HG03139 (cell line): ENCODE results near the gene PCSK9.

Experiments
- ATAC-seq: cut with Tn5 transposase; IDR thresholded peaks from one replicate; pipeline ENCODE4 v1.9.1; 2021; ENCODE audit not compliant: unreplicated experiment

The PCSK9 gene

DNA sequence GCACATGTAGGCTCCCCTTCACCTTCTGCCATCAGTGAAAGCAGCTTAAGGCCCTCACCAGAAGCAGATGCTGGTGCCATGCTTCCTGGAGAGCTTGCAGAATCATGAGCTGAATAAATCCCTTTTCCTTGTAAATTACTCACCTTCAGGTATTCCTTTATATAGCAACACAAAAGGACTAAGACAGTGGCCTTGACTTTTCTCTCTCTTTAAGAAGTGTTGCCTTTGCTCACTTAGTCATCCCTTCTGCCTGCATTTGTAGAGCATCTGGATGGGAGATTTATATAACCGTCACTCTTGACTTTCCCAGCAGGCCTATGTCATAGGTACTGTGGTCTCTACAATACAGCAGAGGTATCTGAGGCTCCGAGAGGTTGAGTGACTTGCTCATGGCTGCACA lies 3.7 kb downstream of the PCSK9 start:
- ATAC-seq: no peak

DNA sequence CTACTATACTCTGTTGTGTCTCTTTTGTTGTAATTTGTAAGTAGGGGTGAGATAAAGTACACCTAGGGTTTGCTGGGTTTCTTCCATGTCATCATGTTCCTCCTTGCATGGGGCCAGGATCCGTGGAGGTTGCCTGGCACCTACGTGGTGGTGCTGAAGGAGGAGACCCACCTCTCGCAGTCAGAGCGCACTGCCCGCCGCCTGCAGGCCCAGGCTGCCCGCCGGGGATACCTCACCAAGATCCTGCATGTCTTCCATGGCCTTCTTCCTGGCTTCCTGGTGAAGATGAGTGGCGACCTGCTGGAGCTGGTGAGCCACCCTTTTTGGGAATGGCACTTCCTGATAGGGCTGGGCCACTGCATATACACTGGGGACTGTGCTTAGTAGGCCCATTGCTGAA lies 4.4 kb downstream of the PCSK9 start:
- ATAC-seq: no peak

GRCh38 chr1:55044617-55045397 lies 5.5 kb downstream of the PCSK9 start:
- no peak for ATAC-seq

DNA sequence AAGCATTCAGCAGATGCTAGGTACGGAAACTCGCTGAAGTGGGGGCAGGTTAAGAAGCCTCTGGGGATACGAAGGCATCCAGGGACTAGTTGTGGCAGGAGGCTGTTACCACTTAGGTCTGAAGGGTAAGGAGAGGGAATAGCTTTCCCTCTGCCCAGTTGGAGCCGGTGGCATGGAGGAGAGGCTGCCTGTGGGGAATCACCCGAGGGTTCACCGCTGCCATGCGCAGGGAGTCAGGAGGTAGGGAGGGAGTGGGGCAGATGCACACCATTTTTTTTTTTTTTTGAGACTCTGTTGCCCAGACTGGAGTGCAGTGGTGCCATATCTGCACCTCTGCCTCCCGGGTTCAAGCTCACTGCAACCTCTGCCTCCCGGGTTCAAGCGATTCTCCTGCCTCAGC lies 6.1 kb downstream of the PCSK9 start:
- no peak for ATAC-seq

DNA sequence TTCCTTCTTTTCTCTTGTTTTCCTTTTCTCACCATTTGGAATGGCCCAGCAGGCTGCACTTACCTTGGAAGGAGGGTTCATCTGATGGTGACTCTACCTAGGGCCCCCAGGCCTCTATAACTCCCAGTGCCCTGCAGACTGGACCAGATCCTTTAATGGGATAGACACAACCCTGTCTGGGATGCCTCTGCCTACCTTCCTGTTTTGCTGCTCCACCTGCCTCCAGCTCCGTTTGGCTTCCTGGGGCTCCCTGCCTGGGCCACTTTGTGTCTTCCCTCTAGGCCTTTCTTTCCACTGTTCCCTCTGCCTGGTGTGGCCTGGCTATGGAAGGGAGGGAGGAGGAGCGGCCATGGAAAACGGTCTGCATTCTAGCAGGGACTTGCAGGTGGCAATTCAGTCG lies 7.5 kb downstream of the PCSK9 start:
- ATAC-seq: no peak

DNA sequence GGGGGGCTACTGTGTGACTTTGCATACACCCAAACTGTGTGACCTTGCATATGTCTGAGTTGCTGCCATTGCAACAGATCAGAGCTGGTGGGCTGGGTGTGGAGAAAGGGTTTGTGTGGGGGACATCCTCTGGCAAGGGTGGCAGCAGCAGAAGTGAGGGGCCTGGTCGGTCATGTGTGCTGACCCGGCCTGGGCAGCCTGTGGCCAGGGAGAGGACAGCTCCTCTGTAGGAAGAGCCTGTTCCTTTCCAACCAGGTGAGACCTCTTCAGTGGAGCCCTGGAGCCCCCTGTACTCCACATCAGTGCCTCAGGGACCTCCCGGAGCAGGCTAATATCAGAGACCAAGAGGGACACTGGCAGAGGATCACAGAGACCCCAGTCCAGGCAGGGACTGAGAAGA lies 8.3 kb downstream of the PCSK9 start:
- ATAC-seq: no peak

DNA sequence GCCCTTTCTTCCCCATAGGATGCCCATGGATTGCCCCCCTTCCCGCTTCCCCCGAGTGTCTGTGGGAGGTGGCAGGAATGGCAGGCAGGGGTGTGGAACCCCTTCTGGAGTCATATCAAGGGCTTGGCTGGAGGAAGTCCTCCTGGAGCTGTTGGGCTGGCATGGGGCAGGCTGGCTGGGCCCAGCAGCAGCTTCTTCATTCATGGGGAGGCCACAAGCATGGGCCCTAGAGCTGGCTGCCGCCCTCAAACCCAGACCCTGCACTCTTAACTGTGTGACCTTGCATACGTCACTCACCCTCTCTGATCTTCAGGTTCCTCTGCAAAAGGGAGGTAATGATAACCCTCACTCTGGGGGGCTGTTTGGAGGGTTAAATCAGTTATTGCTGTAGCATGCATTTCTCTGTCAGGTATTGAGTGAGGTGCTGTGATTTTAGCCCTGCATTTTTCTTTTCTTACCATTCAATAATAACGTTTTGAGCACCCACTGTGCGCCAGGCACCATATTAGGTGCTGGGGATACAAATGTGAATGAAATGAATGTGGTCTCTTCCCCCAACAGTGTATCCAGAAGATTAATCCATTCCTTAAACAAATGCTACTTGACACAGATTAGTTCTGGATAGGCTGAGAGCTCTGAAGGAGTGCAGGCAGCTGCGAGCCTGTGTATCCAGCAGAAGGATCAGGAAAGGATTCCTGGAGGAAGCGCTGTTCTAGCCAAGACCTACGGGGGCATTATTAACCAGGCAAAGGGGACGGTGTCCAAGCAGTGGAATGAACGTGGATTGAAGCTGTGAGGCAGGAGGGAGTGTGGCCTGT lies 9.3 kb downstream of the PCSK9 start:
- no peak for ATAC-seq

- ATAC-seq: no peak
Observed at GRCh38 chr1:55049271-55049913, 10.0 kb downstream of the PCSK9 start.

GRCh38 chr1:55049914-55050278 lies 10.5 kb downstream of the PCSK9 start:
- no peak for ATAC-seq

GRCh38 chr1:55050283-55050682 lies 10.9 kb downstream of the PCSK9 start:
- no peak for ATAC-seq

- no peak for ATAC-seq
Observed at GRCh38 chr1:55051169-55051568, 11.8 kb downstream of the PCSK9 start.

- ATAC-seq: no peak
Observed at GRCh38 chr1:55051621-55052020, 12.3 kb downstream of the PCSK9 start.

DNA sequence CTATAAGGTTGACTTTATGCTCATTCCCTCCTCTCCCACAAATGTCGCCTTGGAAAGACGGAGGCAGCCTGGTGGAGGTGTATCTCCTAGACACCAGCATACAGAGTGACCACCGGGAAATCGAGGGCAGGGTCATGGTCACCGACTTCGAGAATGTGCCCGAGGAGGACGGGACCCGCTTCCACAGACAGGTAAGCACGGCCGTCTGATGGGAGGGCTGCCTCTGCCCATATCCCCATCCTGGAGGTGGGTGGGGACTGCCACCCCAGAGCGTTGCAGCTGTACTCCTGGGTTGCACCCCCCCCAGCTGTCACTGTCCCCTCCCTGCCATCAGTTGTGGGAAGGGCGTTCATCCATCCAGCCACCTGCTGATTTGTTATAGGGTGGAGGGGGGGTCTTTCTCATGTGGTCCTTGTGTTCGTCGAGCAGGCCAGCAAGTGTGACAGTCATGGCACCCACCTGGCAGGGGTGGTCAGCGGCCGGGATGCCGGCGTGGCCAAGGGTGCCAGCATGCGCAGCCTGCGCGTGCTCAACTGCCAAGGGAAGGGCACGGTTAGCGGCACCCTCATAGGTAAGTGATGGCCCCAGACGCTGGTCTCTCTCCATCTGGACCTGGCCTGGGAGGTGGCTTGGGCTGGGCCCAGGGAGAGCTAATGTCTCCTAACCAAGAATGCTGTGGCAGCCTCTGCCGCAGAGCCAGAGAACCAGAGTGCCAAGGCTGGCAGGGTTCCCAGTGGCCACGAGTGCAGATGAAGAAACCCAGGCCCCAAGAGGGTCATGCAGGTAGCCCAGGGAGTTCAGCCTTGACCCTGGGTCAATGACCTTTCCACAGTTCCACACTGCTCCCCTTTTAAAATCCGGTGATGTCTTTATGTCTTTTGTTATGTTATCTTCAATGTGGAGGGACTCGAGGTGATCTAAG lies 13.1 kb downstream of the PCSK9 start:
- ATAC-seq: no peak

DNA sequence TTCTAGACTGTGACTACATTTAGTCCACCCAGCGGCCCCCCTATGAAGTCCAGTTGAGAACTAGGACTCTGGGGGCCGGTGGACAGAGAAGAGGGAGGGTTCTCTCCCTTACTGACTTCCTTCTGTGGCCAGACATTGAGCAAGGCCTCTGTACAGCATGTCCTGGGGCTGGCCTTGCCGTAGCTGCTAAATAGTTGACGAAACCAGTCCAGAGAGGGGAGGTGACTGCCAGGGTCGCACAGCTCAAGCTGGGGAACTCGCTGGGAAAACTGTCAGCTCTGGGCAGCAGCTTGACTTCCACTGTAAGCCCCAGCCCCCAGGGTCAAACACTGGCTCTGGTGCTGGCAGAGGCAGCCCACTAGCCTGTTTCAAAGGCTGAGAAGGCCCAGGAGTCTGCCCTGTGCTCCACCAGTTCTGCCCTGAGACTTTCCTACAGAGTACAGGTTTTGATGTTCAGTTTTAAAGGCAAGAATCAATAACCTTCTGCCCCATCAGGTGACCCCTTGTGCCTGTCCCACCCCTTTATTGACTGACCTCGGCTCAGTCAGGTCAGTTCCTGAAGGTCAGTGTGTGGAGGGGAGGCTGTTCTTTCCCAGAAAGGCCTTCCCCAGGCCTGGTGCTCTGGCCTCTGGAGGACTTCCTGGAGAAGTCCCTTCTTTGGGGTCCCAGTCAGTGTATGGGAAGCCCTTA lies 14.1 kb downstream of the PCSK9 start:
- no peak for ATAC-seq

DNA sequence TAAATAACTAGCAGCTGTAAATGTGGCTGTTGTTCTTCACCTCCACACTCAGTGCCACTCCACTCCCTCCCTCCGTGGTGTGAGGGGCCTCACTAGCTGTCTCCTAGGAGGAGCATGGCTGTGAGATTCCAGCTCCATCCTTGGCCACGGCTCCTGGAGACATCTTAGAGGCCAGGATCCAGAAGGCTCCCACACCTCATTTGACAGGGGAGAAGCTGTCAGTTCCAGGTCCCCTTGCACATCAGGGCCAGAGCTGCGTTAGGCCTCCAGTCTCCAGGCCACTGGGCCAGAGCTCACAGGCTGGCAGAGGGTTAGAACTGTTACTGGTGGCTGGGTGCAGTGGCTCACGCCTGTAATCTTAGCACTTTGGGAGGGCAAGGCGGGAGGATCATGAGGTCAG lies 15.0 kb downstream of the PCSK9 start:
- no peak for ATAC-seq

DNA sequence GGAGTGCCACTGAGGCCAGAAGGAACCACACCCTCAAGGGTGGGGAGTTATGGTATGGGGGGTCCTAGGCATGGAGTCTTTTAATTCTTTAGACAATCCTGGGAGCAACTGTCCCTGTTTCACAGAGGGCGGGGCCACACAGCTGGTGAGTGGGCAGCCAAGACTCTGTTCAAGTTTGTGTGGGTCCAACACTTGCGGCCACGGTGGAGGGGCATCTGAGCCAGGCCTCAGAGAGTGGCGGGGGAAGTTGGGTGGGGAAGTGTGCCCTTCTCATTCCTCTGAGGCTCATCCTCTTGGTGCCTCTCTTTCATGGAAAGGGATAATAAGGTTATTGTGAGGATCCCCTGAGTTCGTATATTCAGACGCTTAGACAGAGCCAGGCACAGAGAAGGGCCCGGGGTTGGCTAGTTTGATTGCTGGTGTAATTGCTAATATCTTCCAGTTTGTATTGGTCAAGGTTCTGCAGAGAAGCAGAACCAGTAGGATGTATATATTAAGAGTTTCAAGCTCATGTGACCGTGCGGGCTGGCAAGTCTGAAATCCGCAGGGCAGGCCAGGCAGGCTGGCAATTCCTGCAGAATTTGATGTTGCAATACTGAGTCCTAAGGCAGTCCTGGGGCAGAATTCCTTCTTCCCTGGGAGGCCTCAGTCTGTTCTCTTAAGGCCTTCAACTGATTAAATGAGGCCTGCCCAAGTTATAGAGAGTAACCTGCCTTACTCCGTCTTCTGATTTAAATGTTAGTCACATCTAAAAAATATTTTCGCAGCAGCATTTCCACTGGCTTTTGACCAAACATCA lies 15.9 kb downstream of the PCSK9 start:
- no peak for ATAC-seq

DNA sequence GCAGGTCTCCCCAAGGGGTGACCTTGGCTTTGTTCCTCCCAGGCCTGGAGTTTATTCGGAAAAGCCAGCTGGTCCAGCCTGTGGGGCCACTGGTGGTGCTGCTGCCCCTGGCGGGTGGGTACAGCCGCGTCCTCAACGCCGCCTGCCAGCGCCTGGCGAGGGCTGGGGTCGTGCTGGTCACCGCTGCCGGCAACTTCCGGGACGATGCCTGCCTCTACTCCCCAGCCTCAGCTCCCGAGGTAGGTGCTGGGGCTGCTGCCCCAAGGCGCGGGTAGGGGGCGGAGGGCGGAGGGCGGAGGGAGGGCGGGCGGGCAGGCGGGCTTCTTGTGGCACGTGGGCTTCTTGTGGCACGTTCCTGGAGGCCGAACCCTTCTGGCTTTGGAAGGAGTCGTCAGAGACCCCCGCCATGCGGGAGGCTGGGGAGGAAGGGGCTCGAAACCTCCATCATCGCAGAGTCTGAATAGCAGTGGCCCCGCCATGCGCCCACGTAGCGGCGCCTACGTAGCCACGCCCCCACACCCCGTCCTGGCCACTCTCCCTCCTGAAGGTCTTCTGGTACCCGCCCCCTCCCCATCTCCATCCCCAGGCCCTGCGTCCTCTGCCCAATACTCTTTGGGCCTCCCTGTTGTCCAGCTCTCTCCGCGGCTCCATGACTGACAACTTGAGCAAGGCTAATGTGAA lies 16.7 kb downstream of the PCSK9 start:
- no peak for ATAC-seq

DNA sequence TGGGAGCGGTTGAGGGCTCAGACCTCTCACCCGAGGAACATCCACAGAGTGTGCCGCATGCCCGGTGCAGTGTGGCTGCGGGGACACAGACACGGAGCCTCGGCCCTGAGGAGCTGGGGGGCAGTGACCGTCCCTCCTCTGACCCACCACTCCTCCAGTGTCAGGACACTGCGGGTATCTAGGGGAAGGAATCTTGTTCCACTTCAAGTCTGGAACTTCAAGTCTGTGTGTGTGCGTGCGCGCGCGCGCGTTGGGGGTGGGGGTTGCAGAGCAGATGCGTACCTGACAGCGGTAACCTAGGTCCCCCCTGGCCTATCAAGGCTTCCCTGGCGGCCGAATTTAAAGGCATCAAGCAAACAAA lies 17.3 kb downstream of the PCSK9 start:
- no peak for ATAC-seq
